CD4-positive, alpha-beta T cell treated with Interleukin-4 for 4 hours (primary cell): ENCODE results near the gene LBHD2.
"Not testable (repeated sequence)": the region's sequence is repeated elsewhere in the genome, so short reads cannot be mapped to it uniquely, and the experiment has no call there.

ENCODE experiments used
- DNase-seq: peaks from one replicate; pipeline ENCODE4 v3.0.0-alpha.2; 2020

The LBHD2 gene

DNA sequence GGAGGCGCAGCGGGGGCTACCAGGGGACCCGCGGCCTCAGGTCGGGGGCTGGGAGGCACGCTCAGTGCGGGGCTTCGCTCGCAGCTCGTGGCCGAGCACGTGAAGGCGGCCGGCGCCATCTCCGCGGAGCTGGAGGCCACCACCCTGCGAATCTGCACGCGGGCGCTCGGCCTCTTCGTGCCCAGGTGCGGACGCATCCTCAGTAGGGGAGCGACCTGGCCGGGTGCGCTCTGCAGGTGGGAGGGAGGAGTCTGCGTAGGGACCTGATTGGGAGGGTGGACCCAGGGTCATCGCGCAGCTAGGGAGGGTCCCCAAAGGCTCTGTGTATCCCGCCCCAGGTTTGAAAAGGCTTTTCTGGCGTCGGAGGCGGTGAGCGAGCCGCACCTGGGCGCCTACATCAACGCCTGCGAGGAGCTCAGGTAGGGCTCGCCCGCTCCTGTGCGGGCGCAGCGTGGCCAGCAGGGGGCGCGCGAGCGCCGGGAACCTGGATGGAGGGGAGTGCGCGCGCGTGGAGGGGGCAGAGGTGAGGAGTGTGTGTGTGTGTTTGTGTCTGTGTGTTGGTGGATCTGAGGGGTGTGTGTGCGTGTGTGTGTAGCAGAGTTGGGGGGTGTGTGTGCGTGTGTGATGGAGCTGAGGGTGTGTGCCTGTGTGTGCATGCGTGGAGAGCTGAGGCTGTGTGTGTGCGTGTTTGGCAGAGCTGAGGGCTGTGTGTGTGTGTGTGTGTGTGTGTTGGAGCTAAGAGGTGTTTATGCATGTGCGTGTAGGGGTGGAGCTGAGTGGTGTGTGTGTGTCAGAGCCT, 20.8 kb downstream of the LBHD2 start:
- DNase-seq: peak; percentile 58

DNA sequence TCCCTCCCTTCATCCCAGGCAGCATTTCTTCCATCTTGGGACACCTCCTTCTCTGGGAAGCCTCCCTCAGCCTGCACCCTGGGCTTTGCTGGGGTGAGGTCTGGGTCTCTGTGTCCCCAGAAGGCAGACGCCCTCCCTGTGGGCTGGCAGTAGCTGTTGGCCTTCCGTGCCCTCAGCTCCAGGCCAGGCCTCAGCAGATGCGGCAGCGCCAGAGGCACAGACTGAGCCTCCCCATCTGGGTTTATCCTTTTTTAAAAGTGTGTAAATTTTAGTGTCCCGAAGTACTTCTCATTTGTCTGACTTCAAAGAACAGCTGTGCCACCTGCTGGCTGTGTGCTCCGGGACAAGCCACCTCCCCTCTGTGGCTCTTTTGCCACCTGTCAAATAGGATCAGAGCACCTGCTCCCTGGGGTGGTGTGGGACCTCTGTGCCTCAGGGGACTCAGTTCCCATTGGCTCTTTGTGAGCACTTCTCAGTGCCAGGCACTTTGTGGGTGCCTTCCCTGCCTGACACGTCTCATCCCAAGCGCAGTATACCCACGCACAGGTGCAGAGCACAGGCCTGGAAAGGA, 21.7 kb downstream of the LBHD2 start:
- DNase-seq: no peak

DNA sequence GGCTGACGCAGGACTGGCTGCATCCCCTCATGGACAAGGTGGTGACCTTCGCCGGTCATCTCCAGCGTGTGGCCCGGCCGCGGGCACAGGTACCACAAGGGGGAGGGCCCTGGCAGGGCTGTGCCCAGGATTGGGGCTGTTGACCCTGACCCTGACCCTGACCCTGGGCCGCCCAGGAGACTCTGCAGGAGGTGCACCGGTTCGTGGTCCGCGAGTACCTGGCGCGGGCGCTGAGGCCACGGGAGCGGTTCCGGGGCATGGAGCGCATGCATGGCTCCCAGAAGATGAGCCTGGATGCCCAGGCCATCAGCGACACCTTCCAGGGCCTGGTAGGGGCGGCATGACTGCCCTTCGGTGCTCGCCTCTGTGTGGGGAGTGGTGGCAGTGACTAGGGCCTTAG, 23.4 kb downstream of the LBHD2 start:
- no peak for DNase-seq

DNA sequence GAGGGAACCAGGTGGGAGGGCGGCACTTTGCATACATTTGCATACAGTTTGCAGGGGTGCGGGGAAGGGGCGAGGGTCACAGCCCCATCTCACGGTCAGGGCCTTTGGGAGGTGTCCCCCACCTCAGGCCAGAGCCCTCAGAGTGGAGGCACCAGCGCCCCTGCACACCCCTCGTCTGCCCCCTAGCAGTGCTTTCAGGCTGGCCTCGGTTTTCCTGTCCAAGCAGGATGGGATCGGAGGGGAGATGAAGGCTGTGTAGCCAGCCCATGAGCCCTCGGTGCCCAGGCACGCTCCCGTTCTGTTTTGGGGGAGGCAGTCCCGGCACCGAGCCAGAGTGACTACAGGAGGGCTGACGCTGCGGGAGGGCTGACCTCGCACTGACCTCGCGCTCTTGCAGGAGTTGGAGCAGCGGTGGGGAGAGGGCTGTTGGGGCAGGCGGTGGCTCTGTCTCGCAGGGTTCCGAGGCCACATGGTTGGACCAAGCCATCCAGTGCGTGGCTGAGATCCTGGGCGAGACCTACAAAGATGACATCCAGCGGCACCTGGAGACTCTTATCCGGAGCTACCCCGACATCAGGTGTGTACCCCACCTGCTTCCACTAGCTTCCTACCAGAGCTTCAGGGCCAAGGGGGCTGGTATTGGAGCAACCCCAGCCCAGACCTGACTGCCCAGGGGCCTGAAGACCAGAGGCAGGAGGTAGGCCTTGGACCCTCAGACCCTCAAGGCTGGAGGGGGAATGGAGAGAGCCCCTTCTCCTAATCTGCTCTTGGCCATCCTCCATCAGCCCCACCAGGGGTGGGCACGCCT, 24.1 kb downstream of the LBHD2 start:
- DNase-seq: no peak

DNA sequence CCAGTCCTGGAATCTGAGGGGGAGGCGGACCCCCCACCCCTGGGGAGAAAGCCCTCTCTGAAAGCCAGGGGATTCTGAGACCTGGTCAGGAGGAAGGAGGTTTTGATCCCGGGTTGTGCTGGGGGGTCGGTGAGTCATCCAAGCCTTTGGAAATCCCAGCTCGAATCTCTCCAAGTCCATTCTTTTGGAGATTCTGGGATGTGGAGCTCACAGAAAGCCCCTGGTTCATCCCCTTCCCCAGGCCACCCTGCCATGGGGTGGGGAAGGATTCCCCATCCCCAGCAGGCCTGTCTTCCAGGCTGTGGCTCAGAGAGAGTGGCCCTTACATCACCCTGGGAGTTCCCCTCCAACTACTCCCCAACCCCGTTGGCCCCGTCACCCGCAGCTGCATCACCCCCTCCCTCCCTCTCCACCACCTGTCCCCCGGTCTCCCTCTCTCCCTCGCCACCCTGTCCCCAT, 24.8 kb downstream of the LBHD2 start:
- no peak for DNase-seq

DNA sequence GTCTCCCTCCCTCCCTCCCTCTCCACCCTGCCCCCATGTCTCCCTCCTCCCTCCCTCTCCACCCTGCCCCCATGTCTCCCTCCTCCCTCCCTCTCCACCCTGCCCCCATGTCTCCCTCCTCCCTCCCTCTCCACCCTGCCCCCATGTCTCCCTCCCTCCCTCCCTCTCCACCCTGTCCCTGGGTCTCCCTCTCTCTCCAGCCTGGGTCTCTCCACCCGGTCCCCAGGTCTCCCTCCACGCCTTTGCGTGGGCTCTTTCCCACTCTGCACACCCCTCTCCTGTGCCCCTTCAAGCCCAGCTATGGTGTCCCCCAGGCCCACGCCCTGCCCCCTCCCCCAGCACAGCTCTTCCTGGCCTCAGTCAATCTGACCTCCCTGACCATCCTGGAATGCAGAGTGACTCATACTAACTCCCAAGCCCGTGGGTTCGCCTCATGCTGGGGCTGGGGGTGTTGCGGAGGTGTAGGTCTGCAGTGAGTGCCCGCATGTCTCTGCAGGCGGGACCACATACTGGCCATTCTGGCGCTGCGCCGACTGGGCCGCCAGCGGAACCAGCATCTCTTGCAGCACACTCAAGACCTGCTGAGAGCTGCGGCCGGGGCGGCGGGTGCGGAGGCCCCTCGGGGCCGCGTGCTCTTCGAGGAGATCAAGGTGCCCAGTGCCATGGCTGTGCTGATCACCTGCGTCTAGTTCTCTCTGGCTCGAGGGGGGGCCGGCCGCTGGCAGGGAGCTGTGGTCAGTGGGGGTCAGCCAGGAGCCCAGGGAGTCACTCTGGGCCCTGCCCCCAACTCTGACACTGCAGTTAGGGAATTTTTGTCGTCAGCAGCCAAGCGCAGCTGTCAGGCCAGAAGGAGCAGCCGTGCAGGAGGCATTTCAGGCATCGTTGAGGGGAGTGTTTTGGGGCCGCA, 25.8 kb downstream of the LBHD2 start:
- DNase-seq: no peak

DNA sequence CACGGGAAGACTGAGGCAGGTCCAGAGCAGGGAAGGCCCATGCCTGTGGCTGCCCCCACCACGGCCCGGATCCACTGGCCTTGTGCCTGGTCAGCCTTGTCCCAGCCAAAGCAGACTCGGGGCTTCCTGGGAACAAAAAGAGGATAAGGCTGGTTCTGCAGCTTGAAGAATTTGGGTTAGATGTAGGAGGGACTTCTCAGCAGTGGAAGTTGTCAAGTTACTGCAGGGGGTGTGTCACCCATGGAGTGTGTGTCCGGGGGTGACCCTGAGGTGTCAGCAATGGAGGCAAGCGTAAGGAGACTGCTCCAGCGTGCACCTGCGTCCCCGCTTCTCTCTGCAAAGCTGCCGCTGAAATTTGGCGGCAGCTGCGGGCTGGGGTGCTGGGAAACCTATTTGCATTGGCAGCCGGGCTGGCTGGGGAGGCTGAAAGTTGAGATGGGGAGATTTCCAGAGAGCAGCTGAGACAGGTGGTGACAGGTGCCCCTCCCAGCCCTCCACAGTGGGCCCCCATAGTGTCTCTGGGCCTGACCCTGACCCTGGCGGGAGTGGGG, 26.7 kb downstream of the LBHD2 start:
- no peak for DNase-seq

DNA sequence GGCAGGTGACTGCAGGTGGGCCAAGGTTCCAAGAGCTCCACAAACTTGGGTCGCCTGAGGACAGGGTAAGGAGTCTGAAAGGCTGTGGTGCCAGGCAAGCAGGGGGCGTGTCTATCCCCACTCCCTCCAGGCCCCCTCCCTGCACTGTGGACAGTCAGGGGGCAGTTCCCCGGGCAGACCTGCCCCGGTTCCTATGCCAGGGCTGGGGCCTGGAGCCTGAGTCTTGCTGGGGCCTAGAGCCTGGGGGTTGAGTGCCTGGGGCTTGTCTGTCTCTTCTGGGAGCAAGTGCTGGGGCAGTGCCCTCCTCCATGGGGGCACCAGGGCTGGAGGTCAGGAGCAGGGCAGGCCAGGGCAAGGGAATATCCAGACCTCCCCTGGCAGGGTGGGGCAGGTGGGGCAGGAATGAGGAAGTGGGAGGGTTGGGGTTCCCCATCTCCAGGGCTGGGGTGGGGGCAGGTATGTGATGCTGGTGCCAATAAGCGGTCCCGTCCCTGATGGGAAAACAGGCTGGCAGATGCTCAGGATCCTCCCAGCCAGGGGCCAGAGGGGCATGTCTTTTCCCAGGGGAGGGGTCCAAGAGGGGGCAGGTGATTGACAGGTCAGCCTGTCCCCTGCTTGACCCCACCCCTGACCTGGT, 27.3 kb downstream of the LBHD2 start:
- no peak for DNase-seq

DNA sequence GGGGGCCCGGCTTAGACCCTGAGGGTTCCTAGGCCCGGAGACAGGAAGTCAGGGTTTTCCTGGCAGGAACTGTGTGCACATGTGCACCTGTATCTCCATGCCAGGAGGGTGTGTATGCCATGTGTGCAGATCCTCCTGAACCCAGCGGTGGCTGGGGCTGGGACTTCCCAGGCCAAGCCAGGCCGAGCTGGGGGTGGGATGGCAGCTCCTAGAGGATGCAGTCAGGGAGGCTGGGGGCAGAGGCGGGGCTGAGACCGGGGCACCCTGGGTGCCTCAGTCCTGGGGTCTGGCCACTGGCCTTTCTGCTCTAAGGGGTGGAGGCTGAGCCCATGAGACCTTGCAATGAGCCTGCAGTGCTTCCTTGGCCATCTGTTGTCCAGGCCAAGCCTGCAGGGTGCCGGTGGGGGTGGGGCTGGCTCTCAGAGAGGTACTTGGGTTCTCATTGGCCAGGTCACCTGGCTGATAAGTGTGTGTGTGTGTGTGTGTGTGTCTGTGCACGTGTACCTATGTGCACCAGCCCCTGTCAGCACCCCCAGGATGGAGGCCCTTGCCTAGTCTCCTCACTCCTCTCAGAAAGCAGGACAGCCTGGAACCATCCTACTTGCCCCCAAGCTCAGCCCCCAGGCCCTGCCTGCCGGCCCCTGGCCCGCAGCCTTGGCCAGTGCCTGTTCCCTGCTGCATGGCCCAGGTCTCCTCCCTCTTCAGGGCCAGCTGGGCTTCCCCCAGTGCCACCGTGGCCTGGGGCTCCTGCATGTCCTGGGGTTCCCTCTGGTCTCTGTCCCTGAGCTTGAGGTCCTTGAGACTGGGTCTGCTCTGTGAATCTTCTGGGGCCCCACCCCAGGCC, 28.6 kb downstream of the LBHD2 start:
- no peak for DNase-seq

DNA sequence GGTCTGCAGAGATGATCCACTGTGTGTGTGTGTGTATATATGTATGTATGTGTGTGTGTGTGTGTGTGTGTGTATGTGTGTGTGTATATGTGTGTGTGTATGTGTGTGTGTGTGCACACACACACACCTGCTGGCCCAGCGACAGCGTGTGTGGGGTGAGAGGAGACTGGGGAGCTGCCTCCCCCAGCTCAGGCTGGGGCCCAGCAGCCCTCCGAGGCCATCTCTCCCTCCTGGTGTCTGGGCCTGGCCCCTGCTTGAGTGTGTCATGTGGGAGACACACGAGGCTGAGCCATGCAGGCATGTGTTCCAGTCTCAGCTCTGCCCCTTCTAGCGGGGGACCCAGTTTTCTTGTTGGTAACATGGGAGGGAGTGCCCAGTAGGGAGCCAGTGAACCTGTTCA, 29.3 kb downstream of the LBHD2 start:
- no peak for DNase-seq

DNA sequence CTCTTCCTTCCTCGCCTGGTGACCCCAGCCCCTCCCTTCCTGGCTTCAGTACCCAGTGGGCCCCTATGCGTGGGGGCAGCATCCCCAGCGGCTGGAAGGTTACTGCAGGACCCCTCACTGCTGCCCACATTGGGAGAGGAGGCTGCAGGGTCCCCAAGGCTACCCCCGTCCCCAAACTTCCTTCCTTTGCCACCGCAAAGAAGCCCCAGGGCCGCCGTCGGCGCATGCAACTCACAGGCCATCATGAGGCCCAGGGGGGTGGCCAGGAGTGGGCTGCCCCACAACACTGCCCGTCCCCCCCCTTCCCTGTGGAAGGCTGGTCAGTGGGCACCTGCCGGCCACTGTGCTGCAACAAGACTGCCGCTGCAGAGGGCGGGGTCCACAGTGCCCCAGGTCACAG, 29.8 kb downstream of the LBHD2 start:
- no peak for DNase-seq

DNA sequence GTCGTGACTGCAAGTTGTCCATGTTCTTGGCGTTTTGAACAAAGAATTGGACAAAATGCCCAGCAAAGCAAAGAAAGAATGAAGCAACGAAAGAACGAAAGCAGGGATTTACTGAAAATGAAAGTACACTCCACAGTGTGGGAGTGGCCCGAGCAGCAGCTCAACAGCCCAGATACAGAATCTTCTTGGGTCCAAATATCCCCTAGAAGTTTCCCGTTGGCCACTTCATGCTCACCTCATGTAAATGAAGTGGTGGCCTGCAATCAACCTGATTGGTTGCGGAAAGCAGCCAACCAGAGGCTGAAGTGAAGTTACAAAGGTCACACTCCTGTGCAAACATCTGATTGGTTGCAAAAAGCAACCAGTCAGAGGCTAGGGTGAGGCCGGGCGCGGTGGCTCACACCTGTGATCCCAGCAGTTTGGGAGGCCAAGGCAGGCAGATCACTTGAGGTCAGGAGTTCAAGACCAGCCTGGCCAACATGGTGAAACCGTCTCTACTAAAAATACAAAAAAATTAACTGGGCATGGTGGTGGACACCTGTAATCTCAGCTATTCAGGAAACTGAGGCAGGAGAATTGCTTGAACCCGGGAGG, 31.2 kb downstream of the LBHD2 start:
- not testable (repeated sequence) for DNase-seq

DNA sequence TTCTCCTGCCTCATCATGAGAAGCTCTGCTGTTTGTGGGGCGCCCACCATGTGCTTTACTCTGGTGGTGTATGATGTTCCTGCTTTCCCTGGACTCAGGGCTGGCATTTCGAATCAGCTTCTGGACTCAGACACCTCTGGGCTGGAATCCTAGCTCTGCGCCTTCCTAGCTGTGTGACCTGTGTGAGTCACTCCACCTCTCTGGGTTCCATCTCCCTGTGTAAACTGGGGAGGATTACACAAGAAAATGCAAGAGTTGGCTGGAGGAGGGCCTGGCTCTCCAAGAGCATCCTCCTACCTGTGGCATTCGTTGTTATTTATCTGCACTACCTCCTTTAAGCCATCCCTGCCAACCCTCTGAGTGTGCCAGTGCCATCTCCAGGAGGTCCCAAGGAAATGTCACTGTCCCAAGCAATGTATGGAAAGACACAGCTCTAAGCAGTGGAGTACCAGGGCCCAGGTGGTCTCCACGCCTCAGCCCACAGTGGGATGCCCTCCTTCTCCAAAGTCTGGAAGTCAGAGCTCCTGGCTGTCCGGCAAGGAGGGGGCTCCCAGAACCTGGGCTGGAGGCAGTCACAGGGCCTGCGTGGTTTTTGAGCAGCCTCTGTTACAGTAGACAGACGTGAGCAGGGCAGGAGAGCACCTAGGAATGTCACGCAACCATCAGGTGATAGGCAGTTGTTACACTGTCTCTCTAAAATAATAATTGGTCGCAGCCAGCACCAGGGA, 32.0 kb downstream of the LBHD2 start:
- no peak for DNase-seq

DNA sequence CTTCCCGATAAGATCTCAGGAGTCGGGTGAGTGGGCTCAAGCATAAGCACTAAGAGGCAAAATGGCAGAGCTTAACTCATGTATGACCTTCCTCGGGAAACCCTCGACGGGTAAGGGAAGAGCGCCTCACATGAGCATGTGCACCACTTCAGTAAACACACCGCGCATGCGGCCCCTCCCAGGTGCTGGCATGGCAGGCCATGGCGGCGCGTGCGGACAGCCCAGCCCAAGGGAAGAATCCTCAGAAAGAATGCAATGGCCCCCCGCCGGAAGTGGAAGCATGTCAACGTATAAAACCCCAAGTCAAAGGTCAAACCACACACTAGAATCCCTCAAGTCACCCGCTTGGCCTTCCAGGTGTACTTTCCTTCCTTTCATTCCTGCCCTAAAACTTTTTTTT, 32.6 kb downstream of the LBHD2 start:
- no peak for DNase-seq

DNA sequence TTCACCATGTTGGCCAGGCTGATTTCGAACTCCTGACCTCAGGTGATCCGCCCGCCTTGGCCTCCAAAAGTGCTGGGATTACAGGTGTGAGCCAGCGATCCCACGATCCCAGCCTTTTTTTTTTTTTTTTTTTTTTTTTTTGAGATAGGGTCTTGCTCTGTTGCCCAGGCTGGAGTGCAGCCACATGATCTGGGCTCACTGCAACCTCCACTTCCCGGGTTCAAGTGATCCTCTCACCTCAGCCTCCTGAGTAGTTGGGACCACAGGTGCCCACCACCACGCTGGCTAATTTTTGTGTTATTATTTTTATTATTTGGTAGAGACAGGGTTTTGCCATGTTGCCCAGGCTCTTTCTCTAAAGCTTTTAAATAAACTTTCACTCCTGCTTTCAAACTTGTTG, 33.5 kb downstream of the LBHD2 start:
- DNase-seq: not testable (repeated sequence)

DNA sequence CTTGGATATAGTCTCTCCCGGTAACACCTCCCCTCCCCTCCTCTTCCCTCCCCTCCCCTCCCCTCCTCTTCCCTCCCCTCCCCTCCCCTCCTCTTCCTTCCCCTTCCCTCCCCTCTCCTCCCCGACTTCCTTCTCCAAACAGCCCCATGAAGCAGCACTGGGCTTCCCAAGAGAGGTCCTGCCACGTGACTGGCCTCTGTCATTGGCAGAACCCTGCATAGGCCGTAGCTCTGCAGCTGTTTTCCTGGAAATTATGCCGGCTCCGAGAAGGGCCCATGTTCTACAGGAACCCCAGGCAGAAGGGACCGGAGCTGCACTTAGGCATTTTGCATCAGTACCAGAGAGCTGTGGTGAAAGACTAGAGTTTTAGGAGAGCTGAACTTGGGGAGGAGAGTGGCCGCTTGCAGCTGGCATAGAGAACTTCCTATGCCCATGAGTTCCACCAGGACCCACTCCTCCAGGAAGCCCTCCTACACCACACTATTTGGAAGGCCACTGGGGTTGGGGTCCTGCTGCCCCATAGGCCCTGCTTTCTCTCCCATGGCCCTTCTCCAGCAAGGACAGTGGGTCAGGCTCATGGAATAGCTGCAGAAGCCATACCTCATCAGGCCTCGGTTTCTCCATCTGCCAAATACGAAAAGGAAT, 34.1 kb downstream of the LBHD2 start:
- DNase-seq: no peak

DNA sequence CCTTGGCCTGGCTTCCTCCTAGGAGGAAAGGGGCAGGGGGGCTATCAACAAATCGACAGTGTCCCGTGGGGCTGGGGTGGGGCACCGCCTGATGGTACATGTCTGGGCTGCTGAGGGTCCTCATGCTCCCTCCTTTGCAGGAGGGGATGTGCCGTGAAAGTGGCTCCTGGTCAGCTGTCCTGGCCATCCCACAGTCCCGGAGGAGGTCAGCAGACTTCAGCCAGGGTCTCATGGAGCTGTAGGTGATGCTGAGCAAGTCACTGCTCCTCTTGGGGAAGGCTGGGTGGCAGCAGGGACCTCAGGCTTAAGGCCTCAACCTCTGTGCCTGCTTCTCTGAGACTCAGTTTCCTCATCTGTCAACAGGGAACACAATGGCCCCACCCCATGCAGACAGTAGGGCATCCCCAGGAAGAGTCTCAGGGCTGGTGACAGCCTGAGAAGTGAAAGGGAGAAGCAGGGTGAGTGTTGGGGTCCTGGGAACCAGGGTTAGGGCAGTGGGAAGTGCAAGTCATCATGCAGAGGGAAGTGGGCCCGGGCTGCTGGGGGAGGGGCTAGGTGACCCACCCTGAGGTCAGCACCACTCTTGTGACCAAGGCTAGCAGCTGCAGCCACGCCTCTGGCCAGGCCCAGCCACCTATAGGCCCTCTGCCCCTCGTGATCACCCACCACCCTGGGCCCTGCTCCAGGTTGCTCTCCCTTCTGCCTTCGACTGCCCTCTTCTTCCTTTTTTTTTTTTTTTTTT, 34.8 kb downstream of the LBHD2 start:
- peak; percentile 14 for DNase-seq

DNA sequence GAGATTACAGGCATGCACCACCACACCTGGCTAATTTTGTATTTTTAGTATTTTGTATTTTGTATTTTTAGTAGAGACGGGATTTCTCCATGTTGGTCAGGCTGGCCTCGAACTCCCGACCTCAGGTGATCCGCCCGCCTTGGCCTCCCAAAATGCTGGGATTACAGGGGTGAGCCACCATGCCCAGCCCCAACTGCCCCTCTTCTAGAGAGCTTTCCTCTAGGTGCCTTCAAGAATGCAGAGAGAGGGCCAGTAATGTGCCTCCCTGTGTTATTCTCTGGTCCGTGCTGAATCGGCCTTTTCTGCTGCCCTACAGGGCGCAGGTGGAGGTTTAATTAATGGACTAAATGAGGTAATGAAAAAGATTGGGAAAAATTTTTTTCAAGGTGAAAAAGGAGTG, 35.5 kb downstream of the LBHD2 start:
- DNase-seq: not testable (repeated sequence)
